ENCODE results near the gene RAB22A. TPM values are rescaled to one million over a fixed set of nuclear protein-coding genes. Genes with fewer than 3 reads are reported as not detected.

The RAB22A gene
- total and polyA plus RNA-seq, 2 donors from 2014 or later: 7.0 to 20.7 TPM

GRCh38 chr20:58374906-58375758 lies 65.6 kb downstream of the RAB22A start:
- DNase-seq (peak in 2 of 5 donors; percentile 40 to 58), FAIRE-seq (no peak)
- TF ChIP-seq CTCF (IDR thresholded peaks at IDR 0.05; ENCODE audit: borderline replicate concordance, extremely low read depth, insufficient read depth): no peak
- no peak overlapping the region for H3K4me3 ChIP-seq (ENCODE audit: low read length in 3 of 3)
- peak overlapping the region in 1 of 3 donors; percentile 7 for H3K9ac ChIP-seq (ENCODE audit: low read length in 3 of 3)
- no peak overlapping the region for H3K27ac ChIP-seq (ENCODE audit: low read depth in 2 of 2, low read length in 2 of 2)
- H3K9me3 ChIP-seq (ENCODE audit: control insufficient read depth in 2 of 3, insufficient read depth in 1 of 3, low read length in 3 of 3): no peaks in the 10 kb centered on the region
- no peaks in the 10 kb centered on the region for H3K36me3 ChIP-seq (ENCODE audit: control insufficient read depth in 2 of 3, insufficient read depth in 3 of 3, low read length in 3 of 3)
- intact Hi-C loops (cut with DNase I): no loop called here
- H3K4me1 ChIP-seq (ENCODE audit: control insufficient read depth in 2 of 3, insufficient read depth in 2 of 3, low read depth in 1 of 3, low read length in 3 of 3): no peaks in the 10 kb centered on the region
- H3K27me3 ChIP-seq (ENCODE audit: control insufficient read depth, insufficient read depth, low read length): no peaks in the 10 kb centered on the region

GRCh38 chr20:58375759-58376352 lies 66.3 kb downstream of the RAB22A start:
- Histone ChIP-seq H3K9ac (ENCODE audit: low read length in 3 of 3) (peak overlapping the region in 1 of 3 donors; percentile 7), H3K27ac (ENCODE audit: low read depth in 2 of 2, low read length in 2 of 2) (no peak overlapping the region), H3K4me1 (ENCODE audit: control insufficient read depth in 2 of 3, insufficient read depth in 2 of 3, low read depth in 1 of 3, low read length in 3 of 3) (no peaks in the 10 kb centered on the region), H3K27me3 (ENCODE audit: control insufficient read depth, insufficient read depth, low read length) (no peaks in the 10 kb centered on the region), H3K4me3 (ENCODE audit: low read length in 3 of 3) (no peak overlapping the region), H3K36me3 (ENCODE audit: control insufficient read depth in 2 of 3, insufficient read depth in 3 of 3, low read length in 3 of 3) (no peaks in the 10 kb centered on the region), H3K9me3 (ENCODE audit: control insufficient read depth in 2 of 3, insufficient read depth in 1 of 3, low read length in 3 of 3) (no peaks in the 10 kb centered on the region)
- no peak for TF ChIP-seq CTCF (IDR thresholded peaks at IDR 0.05; ENCODE audit: borderline replicate concordance, extremely low read depth, insufficient read depth)
- DNase-seq: no peak
- no peak for FAIRE-seq
- intact Hi-C loops (cut with DNase I): no loop called here

- Histone ChIP-seq H3K9ac (ENCODE audit: low read length in 3 of 3) (no peak overlapping the region), H3K27me3 (ENCODE audit: control insufficient read depth, insufficient read depth, low read length) (no peaks in the 10 kb centered on the region), H3K4me3 (ENCODE audit: low read length in 3 of 3) (no peak overlapping the region), H3K4me1 (ENCODE audit: control insufficient read depth in 2 of 3, insufficient read depth in 2 of 3, low read depth in 1 of 3, low read length in 3 of 3) (no peaks in the 10 kb centered on the region), H3K36me3 (ENCODE audit: control insufficient read depth in 2 of 3, insufficient read depth in 3 of 3, low read length in 3 of 3) (no peaks in the 10 kb centered on the region), H3K9me3 (ENCODE audit: control insufficient read depth in 2 of 3, insufficient read depth in 1 of 3, low read length in 3 of 3) (peaks cover 0 to 5% (median 0%) of the 10 kb centered on the region in 3 donors), H3K27ac (ENCODE audit: low read depth in 2 of 2, low read length in 2 of 2) (no peak overlapping the region)
- TF ChIP-seq CTCF (IDR thresholded peaks at IDR 0.05; ENCODE audit: borderline replicate concordance, extremely low read depth, insufficient read depth): no peak
- no peak for FAIRE-seq
- intact Hi-C loops (cut with DNase I): no loop called here
- DNase-seq: no peak
Observed at GRCh38 chr20:58377017-58377416, 67.5 kb downstream of the RAB22A start.
